ENCODE results near the gene GUCA1A.
A peak's percentile ranks its signal among the peaks of the same experiment; 100 is the strongest.
"Not testable (repeated sequence)": the region's sequence is repeated elsewhere in the genome, so short reads cannot be mapped to it uniquely, and the experiment has no call there.

The GUCA1A gene

GRCh38 chr6:42204768-42205282 lies 31.7 kb downstream of the GUCA1A start (continued):
- TF ChIP-seq CSDC2 (CRISPR knock-in tag; IDR thresholded peaks at IDR 0.05), result no peak

- not testable (repeated sequence) for ATAC-seq
Observed at GRCh38 chr6:42207559-42207958, 34.4 kb downstream of the GUCA1A start.

DNA sequence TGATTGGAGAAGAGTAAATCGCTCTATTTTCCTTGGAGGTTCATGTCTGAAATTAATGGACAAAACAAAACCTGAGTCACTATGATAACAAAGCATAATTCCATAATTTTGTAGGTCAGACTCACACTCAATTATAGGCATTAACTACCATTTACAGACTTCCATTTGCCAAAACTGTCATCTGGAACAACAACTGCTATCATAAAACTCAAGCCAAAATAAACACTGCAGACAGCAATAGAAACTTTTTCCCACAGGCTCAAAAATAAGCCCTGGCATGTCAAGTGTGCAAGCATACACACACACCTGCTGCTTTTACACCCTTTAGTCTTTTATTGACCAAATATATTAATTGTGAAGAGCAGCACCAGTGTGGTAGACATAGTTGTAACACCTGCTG lies 37.4 kb downstream of the GUCA1A start:
- peak; percentile 92 for TF ChIP-seq CSRNP3 (CRISPR knock-in tag; IDR thresholded peaks at IDR 0.05)
- TF ChIP-seq OSR1 (CRISPR knock-in tag; IDR thresholded peaks at IDR 0.05), result no peak
- TF ChIP-seq GLIS3 (CRISPR knock-in tag; IDR thresholded peaks at IDR 0.05), result peak; percentile 95; the same call in 1 of the 2 replicates
- peak; percentile 99 for TF ChIP-seq ISL1 (CRISPR knock-in tag; IDR thresholded peaks at IDR 0.05)
- TF ChIP-seq, protein P1, sequence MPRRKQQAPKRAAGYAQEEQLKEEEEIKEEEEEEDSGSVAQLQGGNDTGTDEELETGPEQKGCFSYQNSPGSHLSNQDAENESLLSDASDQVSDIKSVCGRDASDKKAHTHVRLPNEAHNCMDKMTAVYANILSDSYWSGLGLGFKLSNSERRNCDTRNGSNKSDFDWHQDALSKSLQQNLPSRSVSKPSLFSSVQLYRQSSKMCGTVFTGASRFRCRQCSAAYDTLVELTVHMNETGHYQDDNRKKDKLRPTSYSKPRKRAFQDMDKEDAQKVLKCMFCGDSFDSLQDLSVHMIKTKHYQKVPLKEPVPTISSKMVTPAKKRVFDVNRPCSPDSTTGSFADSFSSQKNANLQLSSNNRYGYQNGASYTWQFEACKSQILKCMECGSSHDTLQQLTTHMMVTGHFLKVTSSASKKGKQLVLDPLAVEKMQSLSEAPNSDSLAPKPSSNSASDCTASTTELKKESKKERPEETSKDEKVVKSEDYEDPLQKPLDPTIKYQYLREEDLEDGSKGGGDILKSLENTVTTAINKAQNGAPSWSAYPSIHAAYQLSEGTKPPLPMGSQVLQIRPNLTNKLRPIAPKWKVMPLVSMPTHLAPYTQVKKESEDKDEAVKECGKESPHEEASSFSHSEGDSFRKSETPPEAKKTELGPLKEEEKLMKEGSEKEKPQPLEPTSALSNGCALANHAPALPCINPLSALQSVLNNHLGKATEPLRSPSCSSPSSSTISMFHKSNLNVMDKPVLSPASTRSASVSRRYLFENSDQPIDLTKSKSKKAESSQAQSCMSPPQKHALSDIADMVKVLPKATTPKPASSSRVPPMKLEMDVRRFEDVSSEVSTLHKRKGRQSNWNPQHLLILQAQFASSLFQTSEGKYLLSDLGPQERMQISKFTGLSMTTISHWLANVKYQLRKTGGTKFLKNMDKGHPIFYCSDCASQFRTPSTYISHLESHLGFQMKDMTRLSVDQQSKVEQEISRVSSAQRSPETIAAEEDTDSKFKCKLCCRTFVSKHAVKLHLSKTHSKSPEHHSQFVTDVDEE (CRISPR knock-in tag; IDR thresholded peaks at IDR 0.05), result peak; percentile 90
- TF ChIP-seq CSDC2 (CRISPR knock-in tag; IDR thresholded peaks at IDR 0.05), result 0 out of 2 replicates have a peak, but pooled peaks have one; percentile 40
- peak; percentile 31; the same call in 1 of the 2 replicates for TF ChIP-seq ZNF70 (CRISPR knock-in tag; IDR thresholded peaks at IDR 0.05)
- peak; percentile 92; the same call in 1 of the 2 replicates for TF ChIP-seq ESRRG (CRISPR knock-in tag; IDR thresholded peaks at IDR 0.05)
- peak; percentile 42; the same call in 1 of the 2 replicates for TF ChIP-seq ZFP3 (CRISPR knock-in tag; IDR thresholded peaks at IDR 0.05)
- peak; percentile 88 for TF ChIP-seq TCF4 (CRISPR knock-in tag; IDR thresholded peaks at IDR 0.05; ENCODE audit: borderline replicate concordance)
- no peak for TF ChIP-seq ZNF565 (CRISPR knock-in tag; conservative IDR thresholded peaks at IDR 0.05; ENCODE audit: low read depth)
- peak; percentile 59 for TF ChIP-seq ZNF8 (CRISPR knock-in tag; IDR thresholded peaks at IDR 0.05)
- TF ChIP-seq, protein P2, sequence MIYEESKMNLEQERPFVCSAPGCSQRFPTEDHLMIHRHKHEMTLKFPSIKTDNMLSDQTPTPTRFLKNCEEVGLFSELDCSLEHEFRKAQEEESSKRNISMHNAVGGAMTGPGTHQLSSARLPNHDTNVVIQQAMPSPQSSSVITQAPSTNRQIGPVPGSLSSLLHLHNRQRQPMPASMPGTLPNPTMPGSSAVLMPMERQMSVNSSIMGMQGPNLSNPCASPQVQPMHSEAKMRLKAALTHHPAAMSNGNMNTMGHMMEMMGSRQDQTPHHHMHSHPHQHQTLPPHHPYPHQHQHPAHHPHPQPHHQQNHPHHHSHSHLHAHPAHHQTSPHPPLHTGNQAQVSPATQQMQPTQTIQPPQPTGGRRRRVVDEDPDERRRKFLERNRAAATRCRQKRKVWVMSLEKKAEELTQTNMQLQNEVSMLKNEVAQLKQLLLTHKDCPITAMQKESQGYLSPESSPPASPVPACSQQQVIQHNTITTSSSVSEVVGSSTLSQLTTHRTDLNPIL (CRISPR knock-in tag; IDR thresholded peaks at IDR 0.05; ENCODE audit: low read depth), result peak; percentile 96
- TF ChIP-seq PPARA (CRISPR knock-in tag; IDR thresholded peaks at IDR 0.05; ENCODE audit: borderline replicate concordance), result no peak
- no peak for TF ChIP-seq ARNTL (CRISPR knock-in tag; IDR thresholded peaks at IDR 0.05; ENCODE audit: borderline replicate concordance, low read depth)
- TF ChIP-seq ZC3H10 (CRISPR knock-in tag; IDR thresholded peaks at IDR 0.05), result peak; percentile 80; the same call in 1 of the 2 replicates
- TF ChIP-seq TOX (CRISPR knock-in tag; IDR thresholded peaks at IDR 0.05; ENCODE audit: borderline replicate concordance), result no peak
- TF ChIP-seq SNAI2 (CRISPR knock-in tag; IDR thresholded peaks at IDR 0.05), result peak; percentile 99
- peak; percentile 91; the same call in 1 of the 2 replicates for TF ChIP-seq BACH2 (CRISPR knock-in tag; IDR thresholded peaks at IDR 0.05; ENCODE audit: borderline replicate concordance)
- no peak for TF ChIP-seq RARB (CRISPR knock-in tag; IDR thresholded peaks at IDR 0.05)
- 0 out of 2 replicates have a peak, but pooled peaks have one; percentile 74 for TF ChIP-seq PATZ1 (CRISPR knock-in tag; IDR thresholded peaks at IDR 0.05; ENCODE audit: borderline replicate concordance)
- TF ChIP-seq, protein P3, sequence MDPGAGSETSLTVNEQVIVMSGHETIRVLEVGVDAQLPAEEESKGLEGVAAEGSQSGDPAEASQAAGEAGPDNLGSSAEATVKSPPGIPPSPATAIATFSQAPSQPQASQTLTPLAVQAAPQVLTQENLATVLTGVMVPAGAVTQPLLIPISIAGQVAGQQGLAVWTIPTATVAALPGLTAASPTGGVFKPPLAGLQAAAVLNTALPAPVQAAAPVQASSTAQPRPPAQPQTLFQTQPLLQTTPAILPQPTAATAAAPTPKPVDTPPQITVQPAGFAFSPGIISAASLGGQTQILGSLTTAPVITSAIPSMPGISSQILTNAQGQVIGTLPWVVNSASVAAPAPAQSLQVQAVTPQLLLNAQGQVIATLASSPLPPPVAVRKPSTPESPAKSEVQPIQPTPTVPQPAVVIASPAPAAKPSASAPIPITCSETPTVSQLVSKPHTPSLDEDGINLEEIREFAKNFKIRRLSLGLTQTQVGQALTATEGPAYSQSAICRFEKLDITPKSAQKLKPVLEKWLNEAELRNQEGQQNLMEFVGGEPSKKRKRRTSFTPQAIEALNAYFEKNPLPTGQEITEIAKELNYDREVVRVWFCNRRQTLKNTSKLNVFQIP (CRISPR knock-in tag; IDR thresholded peaks at IDR 0.05; ENCODE audit: borderline replicate concordance, low read depth), result no peak; the same call in 1 of the 2 replicates
- TF ChIP-seq ZFP30 (CRISPR knock-in tag; IDR thresholded peaks at IDR 0.05), result no peak
- no peak; the same call in 2 of the 3 replicates for ATAC-seq

Measured in SK-N-SH treated with all-trans-retinoic acid at 6 μM for 48 hours (cell line).